Endothelial cell of umbilical vein (primary cell): ENCODE data around the gene NFKBIA.

Source experiments
- CTCF ChIP-seq, 2 donors: IDR thresholded peaks; 1 replicate in 1 of 2; 2 replicates in 1 of 2; pipeline ENCODE4 v1.5.1; 2011; ENCODE audit warnings: low read length in 2 of 2, mild to moderate bottlenecking in 2 of 2, moderate library complexity in 2 of 2, control low read depth in 1 of 2, inconsistent platforms in 1 of 2, low read depth in 1 of 2; ENCODE audit not compliant: insufficient read depth in 1 of 2; ENCODE audit errors: extremely low read depth in 1 of 2
- EZH2 ChIP-seq: IDR thresholded peaks from 2 replicates; pipeline ENCODE4 v1.6.1; 2012; ENCODE audit warnings: borderline replicate concordance, low read depth, mild to moderate bottlenecking, moderate library complexity, low read length, inconsistent platforms; ENCODE audit not compliant: severe bottlenecking
- FOS ChIP-seq: IDR thresholded peaks from 2 replicates; pipeline ENCODE4 v1.6.1; 2011; ENCODE audit warnings: mild to moderate bottlenecking, low read length, moderate library complexity, borderline replicate concordance; ENCODE audit not compliant: insufficient read depth
- GATA2 ChIP-seq: IDR thresholded peaks from 2 replicates; pipeline ENCODE4 v1.7.0; 2011; ENCODE audit warnings: low read depth, mild to moderate bottlenecking, moderate library complexity, mixed read lengths, low read length; ENCODE audit not compliant: insufficient read length, insufficient read depth
- MAX ChIP-seq: IDR thresholded peaks from 2 replicates; pipeline ENCODE4 v1.6.1; 2011; ENCODE audit not compliant: insufficient read depth, insufficient read length
- POLR2A ChIP-seq: IDR thresholded peaks from 2 replicates; pipeline ENCODE4 v1.6.1; 2012; ENCODE audit warnings: low read depth, mild to moderate bottlenecking, control low read depth, low read length
- POLR2AphosphoS5 ChIP-seq: IDR thresholded peaks from 2 replicates; pipeline ENCODE4 v1.6.1; 2012; ENCODE audit warnings: low read depth, mild to moderate bottlenecking, control low read depth, low read length, moderate library complexity; ENCODE audit not compliant: insufficient read depth

- TF ChIP-seq CTCF (IDR thresholded peaks at IDR 0.05; ENCODE audit: extremely low read depth in 1 of 2, insufficient read depth in 1 of 2, low read depth in 1 of 2, low read length in 2 of 2): no peak
- no peak for TF ChIP-seq GATA2
- TF ChIP-seq POLR2AphosphoS5: no peak
- no peak for TF ChIP-seq POLR2A
- TF ChIP-seq FOS: no peak
- no peak for TF ChIP-seq EZH2
- TF ChIP-seq MAX: no peak
Observed at GRCh38 chr14:35406090-35406489, 1.5 kb upstream of the NFKBIA start.
